ENCODE data around the gene TBC1D2. TPM values are rescaled to one million over a fixed set of nuclear protein-coding genes. Genes with fewer than 3 reads are reported as not detected.

The TBC1D2 gene
- total RNA-seq, 3 donors from 2014 or later (not counting 1 experiment from before 2014, with no cell fraction given) = 5.0 to 8.9 (median 7.0) TPM

DNA sequence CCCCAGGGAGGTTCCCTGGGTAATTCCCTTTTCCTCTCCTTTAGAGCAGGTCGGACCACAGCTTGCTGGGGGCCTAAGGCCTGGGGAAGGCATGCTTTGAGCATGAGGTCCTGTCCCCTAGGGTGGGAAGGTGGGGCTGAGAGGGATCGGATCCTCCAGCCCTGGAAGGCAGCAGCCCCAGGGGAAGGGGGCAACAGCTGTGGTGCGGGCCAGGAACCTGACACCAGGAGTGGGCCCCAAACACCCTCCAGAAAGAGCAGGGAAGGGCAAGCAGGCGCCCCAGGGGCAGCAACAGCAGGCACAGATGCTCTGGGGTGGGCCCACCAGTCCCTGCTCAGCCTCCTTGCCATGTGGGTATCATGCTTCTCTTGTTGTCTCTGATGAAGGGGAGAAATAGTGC lies 59.8 kb downstream of the TBC1D2 start:
- no peaks in the 10 kb centered on the region for H3K9me3 ChIP-seq (ENCODE audit: control insufficient read depth, insufficient read depth, low read length)
- Mint-ChIP-seq H3K9me3 (no peaks in the 10 kb centered on the region), H3K4me1 (peaks cover 0 to 13% of the 10 kb centered on the region in 2 donors), H3K4me3 (no peak overlapping the region), H3K27ac (no peak overlapping the region), H3K36me3 (no peaks in the 10 kb centered on the region), H3K27me3 (ENCODE audit: low read depth in 2 of 2) (peaks cover 0 to 5% of the 10 kb centered on the region in 2 donors)
- no peaks in the 10 kb centered on the region for H3K27me3 ChIP-seq (ENCODE audit: control insufficient read depth, insufficient read depth, low read length)
- 98% methylated on average over 4 of the region's 4 CpGs for WGBS (ENCODE audit: insufficient coverage)
- no peak overlapping the region for H3K4me3 ChIP-seq (ENCODE audit: low read length)
- intact Hi-C loops (cut with micrococcal nuclease) = no loop called here
- DNase-seq (no peak), ATAC-seq (no peak)
- H3K4me1 ChIP-seq (ENCODE audit: control insufficient read depth, insufficient read depth, low read length) = peaks cover 19% of the 10 kb centered on the region
- TF ChIP-seq, protein P1, sequence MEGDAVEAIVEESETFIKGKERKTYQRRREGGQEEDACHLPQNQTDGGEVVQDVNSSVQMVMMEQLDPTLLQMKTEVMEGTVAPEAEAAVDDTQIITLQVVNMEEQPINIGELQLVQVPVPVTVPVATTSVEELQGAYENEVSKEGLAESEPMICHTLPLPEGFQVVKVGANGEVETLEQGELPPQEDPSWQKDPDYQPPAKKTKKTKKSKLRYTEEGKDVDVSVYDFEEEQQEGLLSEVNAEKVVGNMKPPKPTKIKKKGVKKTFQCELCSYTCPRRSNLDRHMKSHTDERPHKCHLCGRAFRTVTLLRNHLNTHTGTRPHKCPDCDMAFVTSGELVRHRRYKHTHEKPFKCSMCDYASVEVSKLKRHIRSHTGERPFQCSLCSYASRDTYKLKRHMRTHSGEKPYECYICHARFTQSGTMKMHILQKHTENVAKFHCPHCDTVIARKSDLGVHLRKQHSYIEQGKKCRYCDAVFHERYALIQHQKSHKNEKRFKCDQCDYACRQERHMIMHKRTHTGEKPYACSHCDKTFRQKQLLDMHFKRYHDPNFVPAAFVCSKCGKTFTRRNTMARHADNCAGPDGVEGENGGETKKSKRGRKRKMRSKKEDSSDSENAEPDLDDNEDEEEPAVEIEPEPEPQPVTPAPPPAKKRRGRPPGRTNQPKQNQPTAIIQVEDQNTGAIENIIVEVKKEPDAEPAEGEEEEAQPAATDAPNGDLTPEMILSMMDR (IDR thresholded peaks at IDR 0.05) = no peak
- H3K36me3 ChIP-seq (ENCODE audit: control insufficient read depth, insufficient read depth, low read length) = no peaks in the 10 kb centered on the region
- H3K27ac ChIP-seq (ENCODE audit: low read length) = no peak overlapping the region

DNA sequence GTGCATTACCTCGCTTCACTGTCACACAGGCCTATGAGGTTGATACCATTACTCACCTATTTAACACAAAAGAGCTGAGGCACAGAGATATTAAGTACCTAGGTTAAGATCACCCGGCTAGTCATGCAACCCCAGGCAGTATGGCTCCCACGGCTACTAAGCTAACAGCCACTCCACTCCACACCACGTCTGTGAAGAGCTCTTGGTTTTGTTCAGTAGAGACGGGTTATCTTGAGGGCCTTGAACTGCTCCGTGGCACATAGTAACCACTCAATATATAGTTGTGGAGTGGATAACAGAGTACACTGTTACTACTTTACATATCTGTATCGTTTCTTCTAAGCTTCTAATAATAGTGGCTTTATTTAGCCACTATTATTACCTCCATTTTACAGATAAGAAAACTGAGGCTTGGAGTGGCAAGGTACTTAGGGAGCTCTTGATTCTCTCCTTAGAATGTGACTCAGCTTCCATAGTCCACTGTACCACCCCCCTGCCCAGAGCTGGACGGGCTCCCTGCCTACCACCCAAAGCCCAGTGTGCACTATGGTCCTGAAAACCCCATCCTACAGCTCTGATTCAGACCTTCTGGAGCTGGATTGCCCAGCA lies 62.0 kb downstream of the TBC1D2 start:
- DNase-seq (no peak), ATAC-seq (no peak)
- no peaks in the 10 kb centered on the region for H3K36me3 ChIP-seq (ENCODE audit: control insufficient read depth, insufficient read depth, low read length)
- H3K27ac Mint-ChIP-seq = peak overlapping the region in 1 of 2 donors; percentile 57
- TF ChIP-seq, protein P1 (IDR thresholded peaks at IDR 0.05) = no peak
- no peaks in the 10 kb centered on the region for H3K9me3 Mint-ChIP-seq
- peak overlapping the region; percentile 89 for H3K4me3 Mint-ChIP-seq
- peaks cover 0 to 13% of the 10 kb centered on the region in 2 donors for H3K4me1 Mint-ChIP-seq
- no peak overlapping the region for H3K27ac ChIP-seq (ENCODE audit: low read length)
- no peaks in the 10 kb centered on the region for H3K9me3 ChIP-seq (ENCODE audit: control insufficient read depth, insufficient read depth, low read length)
- H3K4me1 ChIP-seq (ENCODE audit: control insufficient read depth, insufficient read depth, low read length) = peaks cover 19% of the 10 kb centered on the region
- WGBS (ENCODE audit: insufficient coverage) = 69% methylated on average over 4 of the region's 8 CpGs
- peak overlapping the region; percentile 72 for H3K4me3 ChIP-seq (ENCODE audit: low read length)
- intact Hi-C loops (cut with micrococcal nuclease) = loop anchor here (5.0 kb wide), 1 partner anchor 64 kb away; the partner anchor contains the start of gene TBC1D2
- H3K27me3 ChIP-seq (ENCODE audit: control insufficient read depth, insufficient read depth, low read length) = no peaks in the 10 kb centered on the region
- no peaks in the 10 kb centered on the region for H3K36me3 Mint-ChIP-seq
- H3K27me3 Mint-ChIP-seq (ENCODE audit: low read depth in 2 of 2) = peaks cover 0 to 5% of the 10 kb centered on the region in 2 donors

DNA sequence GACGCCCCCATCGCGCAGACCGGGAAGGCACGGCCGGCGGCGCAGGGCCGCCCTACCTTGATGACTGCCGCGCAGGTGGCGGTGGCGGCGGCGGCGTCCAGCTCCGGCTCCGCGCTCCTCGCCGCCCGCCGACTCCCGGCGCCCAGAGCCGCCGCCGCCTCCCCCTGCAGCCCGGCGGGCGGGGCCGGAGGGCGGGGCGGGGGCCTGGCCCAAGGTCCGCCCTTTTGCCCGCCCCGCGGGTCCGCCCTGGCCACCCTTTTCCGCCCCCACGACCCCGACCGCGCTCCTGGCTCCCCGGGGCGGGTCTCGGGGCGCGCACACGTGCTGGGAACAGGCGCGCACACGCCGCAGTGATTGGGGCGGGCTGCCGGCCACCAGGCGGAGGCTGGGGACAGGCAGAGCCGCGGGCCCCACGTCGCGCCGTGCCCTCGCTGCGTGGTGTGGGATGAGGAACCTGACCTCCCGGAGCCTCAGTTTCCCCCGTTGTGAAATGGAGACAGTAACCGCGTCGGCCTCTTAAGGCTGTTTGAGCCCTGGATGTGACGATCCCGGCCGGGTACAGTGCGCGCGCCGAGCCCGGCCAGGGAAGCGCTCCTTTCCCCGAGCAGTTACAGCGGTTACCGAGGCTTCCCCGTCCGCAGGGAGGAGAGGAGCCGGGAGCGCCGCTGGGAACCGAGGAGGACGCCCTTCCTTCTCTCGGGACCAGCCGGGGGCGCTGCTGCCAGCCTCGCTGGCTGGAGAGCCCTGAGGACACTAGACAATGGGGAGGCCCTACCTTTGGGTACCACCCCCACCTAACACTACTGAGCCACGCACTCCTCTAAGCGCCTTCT lies 62.7 kb downstream of the TBC1D2 start, which contains the start of gene CORO2A:
Gene CORO2A (minus strand): TSS at position 135 of the 833 bp plus-strand sequence. CDS start 34,977 bp downstream, outside the sequence.
- peak within 1 kb of the TSS in 1 of 2 donors; percentile 58 for H3K27ac Mint-ChIP-seq
- TF ChIP-seq, protein P1 (IDR thresholded peaks at IDR 0.05) = peak; percentile 25
- no peaks in the 10 kb centered on the region for H3K36me3 Mint-ChIP-seq
- no peaks in the 10 kb centered on the region for H3K27me3 ChIP-seq (ENCODE audit: control insufficient read depth, insufficient read depth, low read length)
- peak within 1 kb of the TSS; percentile 72 for H3K4me3 ChIP-seq (ENCODE audit: low read length)
- H3K4me1 Mint-ChIP-seq = peaks cover 0 to 13% of the 10 kb centered on the region in 2 donors
- peak; percentile 59 to 81 for DNase-seq
- peaks cover 0 to 5% of the 10 kb centered on the region in 2 donors for H3K27me3 Mint-ChIP-seq (ENCODE audit: low read depth in 2 of 2)
- H3K4me3 Mint-ChIP-seq = peak within 1 kb of the TSS; percentile 89
- no peaks in the 10 kb centered on the region for H3K9me3 ChIP-seq (ENCODE audit: control insufficient read depth, insufficient read depth, low read length)
- peak within 1 kb of the TSS; percentile 23 for H3K27ac ChIP-seq (ENCODE audit: low read length)
- H3K4me1 ChIP-seq (ENCODE audit: control insufficient read depth, insufficient read depth, low read length) = peaks cover 19% of the 10 kb centered on the region
- no peaks in the 10 kb centered on the region for H3K9me3 Mint-ChIP-seq
- under 1% methylated on average over 95 of the region's 95 CpGs for WGBS (ENCODE audit: insufficient coverage)
- H3K36me3 ChIP-seq (ENCODE audit: control insufficient read depth, insufficient read depth, low read length) = no peaks in the 10 kb centered on the region
- ATAC-seq = peak; percentile 85 to 87 (median 86)
- intact Hi-C loops (cut with micrococcal nuclease) = loop anchor here (1.0 to 5.0 kb wide), 2 partner anchors 65 to 74 kb away; partner anchors contain the start of gene TBC1D2
